Neural crest cell (in vitro differentiated cells): ENCODE results near the gene XG. TPM values are rescaled to one million over a fixed set of nuclear protein-coding genes. Genes with fewer than 3 reads are reported as not detected.
"Not testable (repeated sequence)": the region's sequence is repeated elsewhere in the genome, so short reads cannot be mapped to it uniquely, and the experiment has no call there.

Experiments used
- DNase-seq: peaks from one replicate; pipeline ENCODE4 v3.0.0; 2021; ENCODE audit warnings: low read depth, mixed read lengths, low spot score
- H3K27ac Mint-ChIP-seq: one replicate; pipeline ENCODE4 v1.8.0; 2021; ENCODE audit warnings: mild to moderate bottlenecking, mixed read lengths; ENCODE audit not compliant: unreplicated experiment
- H3K27me3 Mint-ChIP-seq: 2 replicates; pipeline ENCODE4 v1.8.0; 2021; ENCODE audit warnings: low read depth, mild to moderate bottlenecking, mixed read lengths
- H3K36me3 Mint-ChIP-seq: 2 replicates; pipeline ENCODE4 v1.8.0; 2021; ENCODE audit warnings: low read depth, mild to moderate bottlenecking, mixed read lengths
- H3K4me1 Mint-ChIP-seq: 2 replicates; pipeline ENCODE4 v1.8.0; 2021; ENCODE audit warnings: mixed read lengths
- H3K4me3 Mint-ChIP-seq: one replicate; pipeline ENCODE4 v1.8.0; 2021; ENCODE audit warnings: mild to moderate bottlenecking, mixed read lengths
- H3K9me3 Mint-ChIP-seq: 2 replicates; pipeline ENCODE4 v1.8.0; 2021; ENCODE audit warnings: mixed read lengths
- CTCF ChIP-seq: fragments of 200-600 bp; sonication (generic); conservative IDR thresholded peaks from 2 replicates; pipeline ENCODE4 v1.5.0; 2021; ENCODE audit warnings: antibody characterized with exemption, mild to moderate bottlenecking
- total RNA-seq: library from RNA; stranded (reverse); gene quantifications from 2 replicates; pipeline ENCODE4 v1.2.1, GENCODE V29; 2021

The XG gene
- total RNA-seq, 1 donor from 2014 or later, result not detected

GRCh38 chrX:2751291-2751690 is 549 bp upstream of the XG start:
- no peaks in the 10 kb centered on the region for H3K9me3 Mint-ChIP-seq
- no peak for DNase-seq
- no peaks in the 10 kb centered on the region for H3K36me3 Mint-ChIP-seq
- H3K4me3 Mint-ChIP-seq, result no peak overlapping the region
- no peaks in the 10 kb centered on the region for H3K4me1 Mint-ChIP-seq
- no peaks in the 10 kb centered on the region for H3K27me3 Mint-ChIP-seq
- no peak overlapping the region for H3K27ac Mint-ChIP-seq
- no peak for TF ChIP-seq CTCF

GRCh38 chrX:2752441-2752840 is 601 bp downstream of the XG start:
- H3K36me3 Mint-ChIP-seq, H3K4me1 Mint-ChIP-seq, H3K27ac Mint-ChIP-seq, DNase-seq, H3K4me3 Mint-ChIP-seq, H3K9me3 Mint-ChIP-seq, H3K27me3 Mint-ChIP-seq: not testable (repeated sequence)

GRCh38 chrX:2755163-2755715 is 3.4 kb downstream of the XG start:
- not testable (repeated sequence) for H3K4me1 Mint-ChIP-seq, H3K4me3 Mint-ChIP-seq, H3K9me3 Mint-ChIP-seq, DNase-seq, H3K36me3 Mint-ChIP-seq, H3K27ac Mint-ChIP-seq, H3K27me3 Mint-ChIP-seq

GRCh38 chrX:2756548-2756947 is 4.7 kb downstream of the XG start:
- DNase-seq, result no peak
- Mint-ChIP-seq H3K4me1 (no peaks in the 10 kb centered on the region), H3K36me3 (no peaks in the 10 kb centered on the region), H3K9me3 (no peaks in the 10 kb centered on the region), H3K27ac (no peak overlapping the region), H3K27me3 (no peaks in the 10 kb centered on the region), H3K4me3 (no peak overlapping the region)
- no peak for TF ChIP-seq CTCF

DNA sequence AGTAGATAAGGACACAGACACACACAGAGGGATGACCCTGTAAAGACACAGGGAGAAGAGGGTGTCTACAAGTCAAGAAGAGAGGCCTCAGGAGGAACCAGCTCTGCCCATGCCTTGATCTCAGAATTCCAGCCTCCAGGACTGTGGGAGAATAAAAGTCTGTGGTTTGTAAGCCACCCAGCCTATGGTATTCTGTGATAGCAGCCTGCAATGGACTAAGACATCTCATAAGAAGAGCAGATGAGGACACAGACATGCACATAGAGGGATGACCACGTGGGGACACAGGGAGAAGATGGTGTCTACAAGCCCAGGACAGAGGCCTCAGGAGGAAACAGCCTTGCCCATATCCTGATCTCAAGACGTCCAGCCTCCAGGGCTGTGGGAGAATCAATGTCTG is 9.4 kb downstream of the XG start:
- Mint-ChIP-seq H3K9me3 (no peaks in the 10 kb centered on the region), H3K27me3 (no peaks in the 10 kb centered on the region), H3K4me1 (peaks cover 7% of the 10 kb centered on the region), H3K36me3 (no peaks in the 10 kb centered on the region), H3K4me3 (no peak overlapping the region), H3K27ac (peak overlapping the region; percentile 43)
- TF ChIP-seq CTCF, result no peak
- no peak for DNase-seq

GRCh38 chrX:2762671-2763070 is 10.8 kb downstream of the XG start:
- not testable (repeated sequence) for H3K4me3 Mint-ChIP-seq, H3K27me3 Mint-ChIP-seq, H3K9me3 Mint-ChIP-seq, H3K36me3 Mint-ChIP-seq, H3K27ac Mint-ChIP-seq, DNase-seq, H3K4me1 Mint-ChIP-seq

DNA sequence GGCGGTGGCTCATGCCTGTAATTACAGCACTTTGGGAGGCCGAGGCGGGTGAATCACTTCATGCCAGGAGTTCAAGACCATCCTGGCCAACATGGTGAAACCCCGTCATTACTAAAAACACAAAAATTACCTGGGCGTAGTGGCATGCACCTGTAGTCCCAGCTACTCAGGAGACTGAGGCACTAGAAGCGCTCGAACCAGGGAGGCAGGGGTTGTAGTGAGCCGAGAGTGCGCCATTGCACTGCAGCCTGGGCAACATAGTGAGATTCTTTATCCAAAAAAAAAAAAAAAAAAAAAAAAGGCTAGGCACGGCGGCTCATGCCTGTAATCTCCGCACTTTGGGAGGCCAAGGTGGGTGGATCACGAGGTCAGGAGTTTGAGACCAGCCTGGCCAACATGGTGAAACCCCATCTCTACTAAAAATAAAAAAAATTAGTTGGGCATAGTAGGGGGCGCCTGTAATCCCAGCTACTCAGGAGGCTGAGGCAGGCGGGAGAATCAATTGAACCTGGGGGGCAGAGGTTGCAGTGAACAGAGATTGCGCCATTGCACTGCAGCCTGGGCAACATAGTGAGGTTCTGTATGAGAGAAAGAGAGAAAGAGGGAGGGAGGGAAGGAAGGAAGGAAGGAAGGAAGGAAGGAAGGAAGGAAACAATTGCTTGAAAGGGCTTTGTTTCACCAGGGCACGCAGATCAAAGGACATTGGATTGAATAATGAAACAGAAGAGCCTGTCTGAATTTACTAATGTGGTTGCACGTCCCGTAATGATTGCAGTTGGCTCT is 13.1 kb downstream of the XG start:
- not testable (repeated sequence) for H3K27ac Mint-ChIP-seq, H3K36me3 Mint-ChIP-seq, H3K4me1 Mint-ChIP-seq, H3K27me3 Mint-ChIP-seq, DNase-seq, H3K4me3 Mint-ChIP-seq, H3K9me3 Mint-ChIP-seq
